NCI-H345 treated with DMSO at 0.1 percent for 48 hours (cell line): ENCODE results near the gene GARNL3.

Source experiments
- DNase-seq: peaks from one replicate; lab custom pipeline; 2025; ENCODE audit not compliant: unreplicated experiment; lab: John Stamatoyannopoulos, UW

The GARNL3 gene

DNA sequence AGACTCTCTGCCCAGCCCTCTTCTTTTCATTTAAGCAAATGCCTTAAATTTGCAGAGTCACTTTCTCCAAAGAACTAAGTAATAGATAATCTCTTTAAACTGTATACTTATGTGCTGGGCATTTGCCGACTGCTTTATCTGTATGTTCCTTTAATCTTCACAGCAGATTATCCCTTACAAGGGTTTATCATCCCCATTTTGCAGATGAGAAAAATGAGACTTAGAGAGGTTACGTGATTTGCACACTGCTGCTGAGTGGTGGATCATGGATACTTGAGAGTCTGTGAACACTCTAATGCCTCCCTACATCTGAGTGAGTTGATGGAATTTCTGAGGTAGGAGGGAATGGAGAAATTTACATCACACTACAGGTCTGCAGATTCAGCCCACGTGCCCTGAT is 163.8 kb downstream of the GARNL3 start:
- no peak for DNase-seq

DNA sequence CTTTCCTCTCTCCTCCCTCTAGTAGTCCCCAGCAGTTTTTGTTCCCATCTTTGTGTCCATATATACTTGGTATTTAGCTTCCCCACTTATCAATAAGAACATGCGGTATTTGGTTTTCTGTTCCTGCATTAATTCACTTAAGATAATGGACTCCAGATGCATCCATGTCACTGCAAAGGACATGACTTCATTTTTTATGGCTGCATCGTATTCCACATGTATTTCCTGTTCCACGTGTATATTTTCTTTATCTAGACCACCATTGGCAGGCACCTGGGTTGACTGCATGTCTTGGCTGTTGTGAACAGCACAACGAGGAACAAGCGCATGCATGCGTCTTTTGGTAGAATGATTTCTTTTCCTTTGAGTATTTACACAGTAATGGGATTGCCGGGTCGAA is 165.8 kb downstream of the GARNL3 start:
- DNase-seq = no peak

DNA sequence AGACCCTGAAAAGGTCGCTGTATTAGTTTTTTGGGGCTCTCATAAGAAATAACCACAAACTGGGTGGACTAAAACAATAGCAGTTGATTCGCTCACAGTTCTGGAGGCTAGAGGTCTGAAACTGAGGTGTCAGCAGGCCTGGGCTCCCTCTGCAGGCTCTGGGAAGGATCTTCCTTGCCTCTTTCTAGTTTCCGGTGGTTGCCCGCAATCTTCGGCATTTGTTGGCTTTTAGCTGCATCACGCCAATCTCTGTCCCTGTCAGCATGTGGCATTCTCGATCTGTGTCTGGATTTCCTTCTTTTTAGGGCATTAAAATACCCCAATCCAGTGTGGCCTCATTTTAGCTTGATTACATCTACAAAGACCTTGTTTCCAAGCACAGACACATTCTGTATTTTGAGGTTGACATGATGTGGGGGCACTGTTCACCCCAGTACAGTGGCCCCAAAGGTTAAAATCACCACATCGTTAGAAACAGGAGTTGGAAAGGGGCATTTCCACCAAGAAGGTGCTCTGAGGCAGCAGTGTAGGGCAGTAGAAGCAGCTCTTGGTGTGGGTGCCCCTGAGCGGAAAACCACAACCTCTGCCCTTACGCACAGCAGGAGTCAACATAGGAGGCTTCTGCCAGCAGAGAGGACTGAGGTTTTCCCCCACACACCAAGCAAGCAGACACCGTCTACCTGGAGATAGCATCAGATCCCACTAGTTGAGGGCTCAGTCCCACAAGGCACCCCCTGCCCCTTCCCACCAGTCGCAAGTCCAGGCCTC is 173.1 kb downstream of the GARNL3 start:
- no peak for DNase-seq

DNA sequence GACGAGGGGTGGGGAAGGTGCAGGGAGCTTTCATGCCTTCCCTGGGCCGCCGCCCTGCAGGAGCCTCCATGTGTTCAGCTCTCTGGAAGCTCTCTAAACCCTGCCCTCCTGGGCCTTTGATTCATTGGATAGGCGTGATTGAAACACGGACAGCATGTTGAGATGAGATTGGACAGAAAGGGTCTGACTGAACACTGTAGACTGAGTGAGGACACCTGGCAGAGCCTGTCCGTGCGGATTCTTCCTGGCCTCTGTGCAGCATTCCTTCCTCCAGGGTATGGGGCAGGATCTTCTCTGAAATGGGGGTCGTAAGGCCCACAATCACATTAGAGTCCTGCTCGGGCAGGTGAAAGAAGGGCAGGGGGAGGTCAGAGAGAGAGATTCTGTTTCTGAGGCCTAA is 173.8 kb downstream of the GARNL3 start:
- no peak for DNase-seq
